Ramos (cell line): Measurements from ENCODE around the gene TBX1.

ENCODE experiments used
- in situ Hi-C: fragments of 300-500 bp; cut with MboI; formaldehyde crosslinking; loops from one replicate; pipeline ENCODE4 v1.14.3; 2022; ENCODE audit warnings: low sequenced_read_pairs; ENCODE audit not compliant: unreplicated experiment

TBX1 gene

GRCh38 chr22:19762568-19763457, 2.2 kb downstream of the TBX1 start:
- in situ Hi-C loops, result no loop called here

GRCh38 chr22:19763458-19764298, 3.1 kb downstream of the TBX1 start:
- in situ Hi-C loops, result no loop called here

GRCh38 chr22:19764299-19764593, 3.7 kb downstream of the TBX1 start:
- in situ Hi-C loops, result no loop called here

- in situ Hi-C loops, result no loop called here
Observed at GRCh38 chr22:19764636-19765476, 4.3 kb downstream of the TBX1 start.

GRCh38 chr22:19765477-19766239, 5.1 kb downstream of the TBX1 start:
- in situ Hi-C loops, result no loop called here

- in situ Hi-C loops, result no loop called here
Observed at GRCh38 chr22:19766240-19766510, 5.6 kb downstream of the TBX1 start.

GRCh38 chr22:19766511-19767426, 6.2 kb downstream of the TBX1 start:
- in situ Hi-C loops, result no loop called here

GRCh38 chr22:19767427-19768341, 7.1 kb downstream of the TBX1 start:
- in situ Hi-C loops, result no loop called here

- in situ Hi-C loops, result no loop called here
Observed at GRCh38 chr22:19769393-19769715, 8.8 kb downstream of the TBX1 start.

GRCh38 chr22:19770349-19771220, 10.0 kb downstream of the TBX1 start:
- in situ Hi-C loops, result no loop called here

GRCh38 chr22:19772422-19772672, 11.8 kb downstream of the TBX1 start:
- in situ Hi-C loops, result no loop called here

GRCh38 chr22:19772673-19773469, 12.3 kb downstream of the TBX1 start:
- in situ Hi-C loops, result no loop called here

GRCh38 chr22:19773470-19774040, 13.0 kb downstream of the TBX1 start:
- in situ Hi-C loops, result no loop called here

GRCh38 chr22:19774628-19775027, 14.1 kb downstream of the TBX1 start:
- in situ Hi-C loops, result no loop called here

- in situ Hi-C loops, result no loop called here
Observed at GRCh38 chr22:19775496-19776325, 15.1 kb downstream of the TBX1 start.
